ENCODE results near the gene UST. TPM values are rescaled to one million over a fixed set of nuclear protein-coding genes. Genes with fewer than 3 reads are reported as not detected.
"Not testable (repeated sequence)": the region's sequence is repeated elsewhere in the genome, so short reads cannot be mapped to it uniquely, and the experiment has no call there.

The UST gene
- total and polyA plus RNA-seq, 2 experiments from 2014 or later: 2.9 to 4.0 TPM

- no peaks in the 10 kb centered on the region for H3K9me3 ChIP-seq (ENCODE audit: low read depth)
- H3K27ac ChIP-seq: no peak overlapping the region
- H3K27me3 ChIP-seq: no peaks in the 10 kb centered on the region
- H3K4me3 ChIP-seq: no peak overlapping the region
- no peaks in the 10 kb centered on the region for H3K36me3 ChIP-seq
- peak in 1 of 2 donors; percentile 33 for DNase-seq (ENCODE audit: low read depth in 1 of 2, low spot score in 1 of 2)
- H3K4me1 ChIP-seq (ENCODE audit: low read depth): peaks cover 4% of the 10 kb centered on the region
- no peak for TF ChIP-seq CTCF (IDR thresholded peaks at IDR 0.05; ENCODE audit: low read depth, low read length)
Observed at GRCh38 chr6:148969603-148970061, 222.8 kb downstream of the UST start.

GRCh38 chr6:148971031-148971927 lies 224.4 kb downstream of the UST start:
- no peak for DNase-seq (ENCODE audit: low read depth in 1 of 2, low spot score in 1 of 2)
- Histone ChIP-seq H3K9me3 (ENCODE audit: low read depth) (no peaks in the 10 kb centered on the region), H3K4me3 (no peak overlapping the region), H3K27ac (no peak overlapping the region), H3K36me3 (no peaks in the 10 kb centered on the region), H3K27me3 (no peaks in the 10 kb centered on the region), H3K4me1 (ENCODE audit: low read depth) (peaks cover 4% of the 10 kb centered on the region)
- TF ChIP-seq CTCF (IDR thresholded peaks at IDR 0.05; ENCODE audit: low read depth, low read length): no peak

GRCh38 chr6:148972481-148972880 lies 225.7 kb downstream of the UST start:
- Histone ChIP-seq H3K36me3 (no peaks in the 10 kb centered on the region), H3K27ac (no peak overlapping the region), H3K27me3 (no peaks in the 10 kb centered on the region), H3K4me1 (ENCODE audit: low read depth) (peaks cover 4% of the 10 kb centered on the region), H3K9me3 (ENCODE audit: low read depth) (no peaks in the 10 kb centered on the region), H3K4me3 (no peak overlapping the region)
- DNase-seq (ENCODE audit: low read depth in 1 of 2, low spot score in 1 of 2): peak in 1 of 2 donors; percentile 59
- no peak for TF ChIP-seq CTCF (IDR thresholded peaks at IDR 0.05; ENCODE audit: low read depth, low read length)

GRCh38 chr6:148973538-148974208 lies 226.8 kb downstream of the UST start:
- peak; percentile 63 for TF ChIP-seq CTCF (IDR thresholded peaks at IDR 0.05; ENCODE audit: low read depth, low read length)
- no peaks in the 10 kb centered on the region for H3K27me3 ChIP-seq
- H3K27ac ChIP-seq: no peak overlapping the region
- H3K4me3 ChIP-seq: no peak overlapping the region
- no peaks in the 10 kb centered on the region for H3K9me3 ChIP-seq (ENCODE audit: low read depth)
- H3K4me1 ChIP-seq (ENCODE audit: low read depth): peaks cover 4% of the 10 kb centered on the region
- peak; percentile 54 to 61 for DNase-seq (ENCODE audit: low read depth in 1 of 2, low spot score in 1 of 2)
- no peaks in the 10 kb centered on the region for H3K36me3 ChIP-seq

- Histone ChIP-seq H3K27ac (no peak overlapping the region), H3K9me3 (ENCODE audit: low read depth) (no peaks in the 10 kb centered on the region), H3K4me1 (ENCODE audit: low read depth) (peaks cover 4% of the 10 kb centered on the region), H3K27me3 (no peaks in the 10 kb centered on the region), H3K4me3 (no peak overlapping the region), H3K36me3 (no peaks in the 10 kb centered on the region)
- no peak for TF ChIP-seq CTCF (IDR thresholded peaks at IDR 0.05; ENCODE audit: low read depth, low read length)
- no peak for DNase-seq (ENCODE audit: low read depth in 1 of 2, low spot score in 1 of 2)
Observed at GRCh38 chr6:148974351-148974750, 227.5 kb downstream of the UST start.

GRCh38 chr6:148978298-148978697 lies 231.5 kb downstream of the UST start:
- not testable (repeated sequence) for H3K36me3 ChIP-seq; H3K27me3 ChIP-seq; H3K27ac ChIP-seq; H3K4me1 ChIP-seq (ENCODE audit: low read depth); DNase-seq (ENCODE audit: low read depth in 1 of 2, low spot score in 1 of 2); H3K9me3 ChIP-seq (ENCODE audit: low read depth); H3K4me3 ChIP-seq

All from cardiac muscle cell (in vitro differentiated cells and primary cell).